MG63 (cell line): ENCODE results near the gene FAM110D. TPM values are rescaled to one million over a fixed set of nuclear protein-coding genes. Genes with fewer than 3 reads are reported as not detected.

Experiments
- DNase-seq: peaks from one replicate; pipeline ENCODE4 v3.0.0-alpha.2; 2020
- H3K27me3 ChIP-seq: fragments of 250-450 bp; sonication (Bioruptor Pico); 2 replicates; pipeline ENCODE4 v1.5.1; 2020; ENCODE audit warnings: mild to moderate bottlenecking, moderate library complexity
- H3K36me3 ChIP-seq: fragments of 250-450 bp; sonication (Bioruptor Pico); 2 replicates; pipeline ENCODE4 v1.5.1; 2020; ENCODE audit warnings: mild to moderate bottlenecking, moderate library complexity
- H3K4me3 ChIP-seq: fragments of 250-450 bp; sonication (Bioruptor Pico); 2 replicates; pipeline ENCODE4 v1.5.1; 2020; ENCODE audit warnings: mild to moderate bottlenecking, moderate library complexity
- H3K9me3 ChIP-seq: fragments of 250-450 bp; sonication (Bioruptor Pico); 2 replicates; pipeline ENCODE4 v1.5.1; 2020; ENCODE audit warnings: mild to moderate bottlenecking, moderate library complexity
- total RNA-seq: library from RNA; depleted of rRNA; stranded (reverse); fragments of >200 nt; shearing (Covaris generic); gene quantifications from 2 replicates; pipeline ENCODE4 v1.2.3, GENCODE V29; 2014; ENCODE audit warnings: low replicate concordance

The FAM110D gene
- total RNA-seq, 1 experiment from 2014 or later: not detected

DNA sequence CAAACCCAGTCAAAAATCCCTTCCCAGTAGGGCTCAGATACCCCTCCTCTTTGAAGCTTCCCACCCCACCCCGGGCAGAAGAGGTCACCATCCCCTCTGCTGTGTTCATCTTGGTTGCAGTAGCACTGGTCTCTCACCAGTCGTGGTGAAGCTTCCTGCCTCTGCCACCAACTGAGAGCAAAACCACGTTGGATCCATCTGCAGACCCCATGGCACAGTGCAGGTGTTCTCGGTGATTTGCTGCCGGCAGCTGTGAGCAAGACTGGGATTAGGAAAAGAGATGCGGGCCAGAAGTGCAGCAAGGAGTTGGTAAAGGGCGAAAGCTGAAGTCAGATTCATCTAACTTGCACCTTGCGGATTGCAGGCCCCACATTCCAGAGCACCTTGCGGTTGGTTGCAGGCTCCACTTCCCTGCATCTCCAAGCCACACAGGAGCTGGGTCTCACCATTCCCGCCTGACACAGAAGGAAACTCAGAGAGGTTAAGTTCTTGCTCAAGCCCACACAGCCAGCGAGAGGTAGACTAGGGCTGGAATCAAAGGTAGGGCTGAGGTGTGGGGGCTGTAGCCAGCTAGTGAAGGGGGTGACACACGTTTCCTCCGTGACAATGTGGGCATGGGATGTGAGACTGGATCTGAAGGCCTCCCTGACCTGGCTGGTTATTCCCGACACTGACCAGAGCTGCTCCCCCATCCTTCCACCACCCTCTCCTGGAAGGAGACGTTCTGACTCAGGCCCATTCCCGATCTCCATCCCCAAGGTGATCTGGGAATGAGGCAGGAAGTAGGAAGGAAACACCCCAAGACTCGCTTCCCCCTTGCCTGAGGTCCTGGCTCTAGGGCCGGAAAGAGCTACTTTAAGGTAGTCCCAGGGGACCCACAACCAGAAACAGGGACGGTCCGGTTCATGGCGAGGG lies 3.3 kb upstream of the FAM110D start:
- Histone ChIP-seq H3K4me3 (no peak overlapping the region), H3K36me3 (no peaks in the 10 kb centered on the region), H3K27me3 (no peaks in the 10 kb centered on the region; the same call in 1 of the 2 replicates), H3K9me3 (no peaks in the 10 kb centered on the region)
- no peak for DNase-seq

DNA sequence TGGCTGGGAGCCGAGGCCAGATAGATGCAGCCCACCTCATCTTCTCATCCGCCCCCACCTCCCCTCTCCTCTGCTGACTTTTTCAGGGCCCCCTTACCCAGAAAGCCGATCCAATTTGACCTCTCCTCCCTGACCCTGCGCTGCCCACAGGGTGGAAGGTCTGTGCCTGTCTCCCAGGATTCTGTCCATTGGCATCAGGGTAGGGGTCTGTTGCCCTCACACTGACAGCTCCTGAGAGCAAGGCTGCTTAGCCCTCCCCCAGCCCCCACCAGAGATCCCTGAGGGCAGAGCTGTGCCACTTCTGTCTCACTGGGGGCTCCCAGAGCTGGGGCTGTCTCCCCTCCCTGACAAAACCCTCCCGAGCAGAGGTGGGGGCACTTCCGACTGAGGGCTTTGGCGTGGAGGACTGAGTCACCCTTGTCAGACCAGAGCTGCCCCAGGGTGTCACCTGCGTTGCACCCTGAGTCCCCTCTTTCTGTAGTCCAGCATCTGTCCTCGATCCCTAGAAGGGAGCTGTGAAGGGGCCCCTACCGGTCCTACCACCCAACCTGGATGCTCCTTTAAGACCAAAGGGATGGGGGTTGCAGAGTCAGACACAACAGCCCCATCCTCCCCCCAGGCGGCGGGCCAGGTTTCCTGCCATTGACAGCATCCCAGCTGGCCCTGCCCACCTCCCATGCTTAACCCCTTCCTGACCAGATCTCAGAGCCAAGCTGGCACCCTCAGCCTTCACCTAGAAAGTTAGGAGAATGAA lies 2.4 kb upstream of the FAM110D start:
- no peaks in the 10 kb centered on the region; the same call in 1 of the 2 replicates for H3K27me3 ChIP-seq
- no peak for DNase-seq
- H3K36me3 ChIP-seq: no peaks in the 10 kb centered on the region
- H3K4me3 ChIP-seq: no peak overlapping the region
- no peaks in the 10 kb centered on the region for H3K9me3 ChIP-seq

DNA sequence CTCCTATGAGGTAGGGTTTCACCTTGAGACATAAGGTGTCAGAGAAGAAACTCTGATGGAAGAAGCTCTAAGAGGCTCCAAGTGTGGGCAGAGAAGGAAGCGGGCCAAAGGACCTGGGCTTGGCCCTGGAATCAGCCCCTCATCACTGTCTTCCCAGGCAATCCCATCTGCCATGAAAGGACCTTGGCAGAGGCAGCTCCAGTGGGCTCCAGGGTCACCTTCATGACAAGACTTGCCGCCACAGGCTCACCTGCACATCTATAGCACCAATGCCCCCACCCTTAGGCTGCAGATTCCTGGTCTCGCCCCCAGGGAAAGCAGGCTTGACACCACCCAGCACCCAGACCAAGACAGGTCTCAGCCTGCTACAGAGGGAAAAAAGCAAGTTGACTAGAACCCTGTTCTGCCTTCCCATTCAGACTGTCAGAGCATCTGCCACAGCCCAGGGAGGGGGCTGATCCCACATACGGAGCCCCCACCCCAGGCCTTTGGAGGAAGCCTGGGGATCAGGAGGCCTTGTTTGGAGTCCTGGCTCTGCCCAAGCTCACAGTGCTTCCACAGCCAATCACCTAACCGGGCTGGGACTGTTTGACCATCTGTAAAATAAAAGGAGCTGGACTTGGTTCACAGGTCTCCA lies 490 bp upstream of the FAM110D start:
- no peak overlapping the region for H3K4me3 ChIP-seq
- H3K9me3 ChIP-seq: no peaks in the 10 kb centered on the region
- no peaks in the 10 kb centered on the region for H3K36me3 ChIP-seq
- DNase-seq: no peak
- no peaks in the 10 kb centered on the region for H3K27me3 ChIP-seq

DNA sequence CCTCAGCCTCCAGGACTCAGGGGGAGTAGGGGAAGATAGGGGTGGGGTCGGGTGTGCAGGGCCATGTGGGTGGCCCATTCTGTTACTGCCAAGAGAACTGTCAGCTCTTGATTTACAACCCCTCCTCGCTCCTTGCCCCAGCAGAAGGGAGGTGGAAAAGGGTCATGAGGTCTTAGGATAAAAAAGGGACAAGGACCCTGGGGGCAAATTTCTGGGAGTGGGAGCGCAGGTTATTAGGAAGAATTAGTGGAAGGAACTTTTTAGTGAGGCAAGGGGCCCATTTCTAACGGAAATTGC lies 812 bp downstream of the FAM110D start:
- no peaks in the 10 kb centered on the region for H3K9me3 ChIP-seq
- no peaks in the 10 kb centered on the region for H3K36me3 ChIP-seq
- H3K4me3 ChIP-seq: no peak overlapping the region
- no peak for DNase-seq
- no peaks in the 10 kb centered on the region for H3K27me3 ChIP-seq

DNA sequence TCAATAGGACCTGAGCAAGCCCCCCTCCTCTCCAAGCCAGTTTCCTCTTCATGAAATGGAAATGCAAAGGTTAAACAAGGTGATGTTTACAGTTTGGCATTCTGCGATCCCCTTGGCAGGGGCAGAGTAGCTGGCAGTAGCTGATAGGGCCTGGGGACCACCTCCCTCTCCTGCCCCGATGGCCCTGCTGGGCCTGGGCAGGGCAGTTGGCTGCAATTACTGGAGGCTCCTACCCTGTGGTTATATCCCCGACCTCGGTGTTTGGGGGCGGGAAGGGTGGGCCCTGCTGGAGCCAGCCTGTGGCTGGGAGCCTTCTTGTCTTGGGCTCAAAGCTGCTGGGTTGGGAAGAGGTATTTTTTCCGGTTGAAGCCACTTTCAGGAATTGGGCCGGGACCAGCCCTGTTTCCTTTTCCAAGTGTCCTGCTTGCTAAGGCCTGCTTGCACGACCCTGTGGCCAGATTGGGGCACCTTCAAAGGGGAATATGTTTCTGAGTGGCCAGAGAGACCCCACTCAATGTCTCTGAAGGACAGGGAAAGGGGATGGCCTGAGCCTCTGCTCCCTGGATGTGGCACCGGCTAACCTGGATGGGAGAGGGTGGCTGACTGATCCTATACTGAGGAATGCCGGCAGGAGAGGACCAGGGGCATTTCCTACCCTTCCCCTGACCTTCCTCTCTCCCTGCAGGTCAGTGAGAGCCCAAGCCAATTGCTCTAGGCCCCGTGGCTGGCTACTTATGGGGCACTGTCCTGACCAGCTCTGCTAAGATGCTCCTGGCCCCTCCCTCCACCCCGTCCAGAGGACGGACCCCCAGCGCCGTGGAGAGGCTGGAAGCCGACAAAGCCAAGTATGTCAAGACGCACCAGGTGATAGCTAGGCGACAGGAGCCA lies 1.9 kb downstream of the FAM110D start:
- H3K4me3 ChIP-seq: no peak overlapping the region
- no peaks in the 10 kb centered on the region for H3K9me3 ChIP-seq
- no peaks in the 10 kb centered on the region for H3K36me3 ChIP-seq
- DNase-seq: no peak
- no peaks in the 10 kb centered on the region for H3K27me3 ChIP-seq

DNA sequence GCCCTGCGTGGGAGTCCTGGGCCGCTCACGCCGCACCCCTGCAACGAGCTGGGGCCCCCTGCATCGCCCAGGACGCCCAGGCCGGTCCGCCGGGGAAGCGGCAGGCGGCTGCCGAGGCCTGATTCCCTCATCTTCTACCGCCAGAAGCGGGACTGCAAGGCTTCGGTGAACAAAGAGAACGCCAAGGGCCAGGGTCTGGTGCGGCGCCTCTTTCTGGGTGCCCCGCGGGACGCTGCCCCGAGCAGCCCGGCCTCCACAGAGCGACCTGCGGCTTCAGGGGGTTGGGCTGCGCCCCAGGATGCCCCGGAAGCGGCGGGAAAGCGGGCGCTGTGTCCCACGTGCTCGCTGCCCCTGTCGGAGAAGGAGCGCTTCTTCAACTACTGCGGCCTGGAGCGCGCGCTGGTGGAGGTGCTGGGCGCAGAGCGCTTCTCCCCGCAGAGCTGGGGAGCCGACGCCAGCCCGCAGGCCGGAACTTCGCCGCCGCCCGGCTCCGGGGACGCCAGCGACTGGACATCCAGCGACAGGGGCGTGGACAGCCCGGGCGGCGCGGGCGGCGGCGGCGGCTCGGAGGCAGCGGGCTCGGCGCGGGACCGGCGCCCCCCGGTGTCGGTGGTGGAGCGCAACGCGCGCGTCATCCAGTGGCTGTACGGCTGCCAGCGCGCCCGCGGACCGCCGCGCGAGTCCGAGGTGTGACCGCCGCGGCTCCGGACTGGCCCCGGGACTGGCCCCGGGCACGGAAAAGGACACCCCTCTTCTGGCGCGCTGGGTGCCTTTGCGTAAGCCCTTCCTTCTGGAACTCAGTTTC lies 2.7 kb downstream of the FAM110D start:
- Histone ChIP-seq H3K4me3 (peak overlapping the region; percentile 37), H3K36me3 (no peaks in the 10 kb centered on the region), H3K27me3 (no peaks in the 10 kb centered on the region), H3K9me3 (no peaks in the 10 kb centered on the region)
- peak; percentile 47 for DNase-seq

DNA sequence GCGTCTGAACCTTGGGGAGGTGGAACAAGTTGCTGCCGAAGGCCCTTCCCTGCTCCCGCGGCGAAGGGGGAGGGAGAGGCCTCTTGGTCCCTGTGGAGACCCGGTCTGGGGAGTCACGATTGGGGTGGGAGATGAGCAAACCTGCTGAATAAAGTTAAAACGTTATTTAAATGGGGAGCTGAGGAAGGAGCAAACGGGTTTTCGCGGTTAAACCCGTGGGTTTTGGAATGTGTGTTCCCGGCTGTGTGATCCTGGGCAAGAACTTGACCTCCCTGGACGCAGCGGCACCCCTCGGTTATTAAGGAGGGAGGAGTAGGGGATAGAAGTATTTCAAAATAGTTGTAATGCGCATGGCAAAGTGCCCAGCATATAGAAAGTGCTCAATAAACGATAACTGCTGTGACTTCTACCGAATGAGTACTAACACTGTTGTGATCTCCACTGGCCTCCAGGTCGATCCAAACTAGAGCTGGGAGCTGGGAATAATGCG lies 3.4 kb downstream of the FAM110D start:
- H3K4me3 ChIP-seq: peak overlapping the region; percentile 37
- no peak for DNase-seq
- no peaks in the 10 kb centered on the region for H3K27me3 ChIP-seq
- H3K36me3 ChIP-seq: no peaks in the 10 kb centered on the region
- no peaks in the 10 kb centered on the region for H3K9me3 ChIP-seq

DNA sequence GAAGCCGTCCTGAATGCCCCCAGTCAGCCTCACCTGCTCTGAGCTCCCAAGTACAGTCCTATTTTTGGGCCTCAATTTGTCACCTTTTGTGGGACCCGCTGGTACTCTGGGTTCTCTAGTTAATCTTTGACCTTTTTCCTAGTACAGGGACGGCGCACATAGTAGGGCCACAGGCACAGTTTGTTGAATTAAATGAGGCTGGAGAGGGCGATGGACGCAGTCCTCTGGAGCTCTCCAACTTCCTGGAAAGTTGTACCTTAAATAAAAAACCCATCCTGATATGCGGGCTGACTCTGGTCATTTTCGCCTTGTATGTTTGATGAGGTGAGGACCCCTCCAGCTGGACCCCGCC lies 4.8 kb downstream of the FAM110D start:
- no peak for DNase-seq
- H3K36me3 ChIP-seq: no peaks in the 10 kb centered on the region
- no peaks in the 10 kb centered on the region for H3K9me3 ChIP-seq
- no peaks in the 10 kb centered on the region for H3K27me3 ChIP-seq
- no peak overlapping the region for H3K4me3 ChIP-seq

DNA sequence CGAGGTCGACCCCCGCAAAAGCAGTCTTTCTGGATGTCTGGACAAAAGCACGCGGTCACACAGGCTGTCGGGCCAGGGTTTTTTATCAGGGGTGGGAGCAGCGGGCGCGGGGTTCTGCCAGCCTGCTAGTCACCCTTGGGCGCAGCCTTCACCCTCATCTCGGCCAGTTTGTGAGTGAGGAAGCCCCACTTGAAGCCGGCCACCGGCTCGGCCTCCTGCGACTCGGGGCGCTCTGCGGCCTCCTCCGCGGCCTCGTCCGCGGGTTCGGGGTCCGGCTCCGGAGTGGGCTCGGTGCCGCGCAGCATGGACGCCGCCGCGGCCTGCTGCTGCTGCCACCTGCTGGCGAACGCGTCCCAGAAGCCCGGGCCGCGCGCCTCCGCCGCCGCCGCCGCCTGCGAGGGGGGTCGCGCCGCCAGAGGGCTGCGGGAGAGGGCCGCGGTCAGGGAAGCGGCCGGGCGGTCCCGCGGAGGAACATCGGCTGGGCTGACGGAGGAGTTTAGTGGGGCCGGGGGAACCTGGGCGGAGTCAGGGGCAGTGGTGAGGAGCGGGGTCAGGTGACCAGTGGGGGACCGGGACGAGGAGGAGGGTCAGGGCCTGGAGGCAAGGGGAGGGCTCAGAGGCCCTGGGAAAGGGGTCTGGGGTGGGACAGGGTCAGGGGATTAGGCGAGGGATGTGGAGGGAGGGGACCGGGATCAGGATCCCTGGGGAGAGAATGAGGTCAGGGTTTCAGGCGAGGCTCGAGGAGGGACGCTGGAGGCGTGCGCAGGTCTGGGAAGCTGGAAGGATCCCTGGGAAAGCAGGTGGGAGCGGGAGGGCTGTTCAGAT lies 5.4 kb downstream of the FAM110D start:
- peak; percentile 34 for DNase-seq
- Histone ChIP-seq H3K27me3 (no peaks in the 10 kb centered on the region), H3K36me3 (no peaks in the 10 kb centered on the region), H3K4me3 (no peak overlapping the region), H3K9me3 (no peaks in the 10 kb centered on the region)

DNA sequence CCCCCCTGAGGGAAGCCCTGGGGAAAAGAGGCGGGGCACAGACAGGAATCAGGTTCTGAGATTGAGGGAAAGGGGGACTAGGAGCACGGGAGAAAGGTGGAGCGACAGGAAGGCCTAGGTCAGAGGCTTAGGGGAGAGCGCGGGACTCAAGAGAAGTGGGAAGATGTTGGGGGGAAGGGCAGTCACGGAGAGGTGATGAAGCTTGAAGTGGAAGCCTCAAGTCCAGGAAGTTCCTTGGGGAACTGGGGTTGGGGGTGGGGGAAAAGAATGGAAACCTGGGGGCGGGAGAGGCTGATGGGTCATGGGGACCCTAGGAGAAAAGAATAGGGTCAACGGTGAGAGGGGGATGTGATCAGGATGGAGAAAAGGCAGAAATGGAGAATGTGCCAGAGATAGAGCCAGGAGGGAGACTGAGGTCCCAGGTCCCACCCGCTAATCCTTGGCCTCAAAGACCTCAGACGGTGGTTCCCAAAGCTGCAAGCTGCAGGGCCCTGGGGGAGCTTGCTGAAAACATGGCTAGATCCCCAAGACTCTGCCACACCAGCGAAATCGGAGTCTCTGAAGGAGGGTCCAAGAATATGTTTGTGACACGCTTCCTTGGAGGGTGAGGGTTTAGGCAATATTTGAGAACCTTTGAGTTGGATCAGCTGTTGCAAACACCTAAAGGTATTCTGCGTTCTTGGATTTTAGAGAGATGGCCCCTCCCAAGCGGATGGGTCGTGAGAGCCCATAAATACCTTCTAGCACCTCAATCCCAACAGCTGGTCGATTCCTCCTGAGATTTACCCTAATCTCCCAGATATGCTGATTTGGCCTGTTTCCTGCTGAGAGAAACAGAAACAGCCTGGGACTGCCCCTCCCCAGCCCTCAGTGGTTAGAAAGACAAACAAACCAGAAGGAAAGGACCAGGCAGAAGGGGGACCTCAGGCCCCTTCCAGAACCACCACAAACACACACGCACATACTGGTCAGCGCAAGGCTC lies 6.3 kb downstream of the FAM110D start:
- no peaks in the 10 kb centered on the region for H3K9me3 ChIP-seq
- no peak for DNase-seq
- no peaks in the 10 kb centered on the region for H3K36me3 ChIP-seq
- no peaks in the 10 kb centered on the region for H3K27me3 ChIP-seq
- H3K4me3 ChIP-seq: no peak overlapping the region

DNA sequence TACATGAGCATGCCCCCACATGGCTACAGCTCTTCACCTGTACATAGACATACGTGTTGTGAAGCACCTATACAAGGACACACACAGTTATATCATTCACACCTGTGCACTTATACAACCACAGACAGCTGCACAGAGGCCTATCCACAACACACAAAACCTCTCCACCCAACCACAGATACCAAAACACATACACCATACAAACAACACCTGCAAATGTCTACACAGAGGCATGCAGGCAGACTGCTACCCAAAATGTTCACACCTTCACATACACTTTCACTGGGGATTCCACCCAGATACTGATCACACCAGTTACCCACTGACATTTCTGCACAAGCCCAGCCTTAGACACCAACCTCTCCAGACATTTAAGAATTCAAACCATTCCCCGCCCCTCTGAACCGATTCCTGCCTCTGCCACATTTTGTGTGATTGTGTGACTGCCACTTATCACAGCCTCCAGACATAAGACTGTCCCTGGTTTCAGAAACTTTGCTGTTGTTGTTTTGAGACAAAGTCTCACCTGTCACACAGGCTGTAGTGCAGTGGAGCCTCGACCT lies 7.9 kb downstream of the FAM110D start:
- Histone ChIP-seq H3K27me3 (no peaks in the 10 kb centered on the region), H3K9me3 (no peaks in the 10 kb centered on the region), H3K4me3 (no peak overlapping the region), H3K36me3 (peaks cover 8% of the 10 kb centered on the region)
- DNase-seq: no peak

DNA sequence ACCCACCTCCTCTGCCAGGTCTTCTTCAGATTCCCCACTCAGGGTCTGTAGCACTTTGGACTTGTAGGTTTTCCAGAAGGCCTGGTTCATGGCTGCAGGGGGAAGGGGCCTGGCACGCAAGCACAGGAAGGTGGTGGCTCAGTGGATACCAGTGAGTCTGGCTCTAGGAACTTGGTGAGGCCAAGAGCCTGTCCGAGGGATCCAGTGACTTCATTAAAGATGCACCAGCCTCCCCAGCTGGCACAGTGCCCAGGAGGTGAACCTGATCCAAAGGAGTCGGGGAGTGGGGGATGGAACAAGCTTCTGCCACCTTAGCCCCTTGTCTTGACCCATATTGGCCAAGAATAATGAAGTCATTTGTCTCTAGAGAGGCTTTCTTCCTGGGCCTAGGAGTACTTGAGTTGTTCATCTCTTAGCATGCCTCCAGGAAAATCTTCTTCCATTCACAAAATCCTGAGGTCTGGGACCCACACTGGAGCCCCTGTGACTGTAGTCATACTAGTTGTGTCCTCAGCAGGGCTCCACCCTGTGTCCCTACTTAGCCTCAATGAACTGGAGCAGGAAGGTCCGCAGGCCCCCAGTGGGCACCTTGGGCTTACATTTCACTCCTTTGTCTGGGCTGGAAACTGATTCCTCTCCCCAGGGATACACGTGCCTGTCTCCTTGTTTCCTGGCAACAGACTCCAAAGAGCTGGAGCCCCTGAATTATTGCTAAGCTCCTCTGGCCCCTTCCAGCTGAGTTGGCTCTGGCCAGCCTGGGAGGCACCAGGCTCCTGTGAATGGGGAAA lies 9.7 kb downstream of the FAM110D start, which contains the start of gene C1orf232:
Gene C1orf232, minus strand, starts transcription at position 554 of the 788 bp plus-strand sequence. Its CDS starts 464 bp downstream, at position 90.
- DNase-seq: no peak
- peaks cover 8% of the 10 kb centered on the region for H3K36me3 ChIP-seq
- H3K4me3 ChIP-seq: peak within 1 kb of the TSS; percentile 95
- H3K27me3 ChIP-seq: no peaks in the 10 kb centered on the region
- H3K9me3 ChIP-seq: no peaks in the 10 kb centered on the region

DNA sequence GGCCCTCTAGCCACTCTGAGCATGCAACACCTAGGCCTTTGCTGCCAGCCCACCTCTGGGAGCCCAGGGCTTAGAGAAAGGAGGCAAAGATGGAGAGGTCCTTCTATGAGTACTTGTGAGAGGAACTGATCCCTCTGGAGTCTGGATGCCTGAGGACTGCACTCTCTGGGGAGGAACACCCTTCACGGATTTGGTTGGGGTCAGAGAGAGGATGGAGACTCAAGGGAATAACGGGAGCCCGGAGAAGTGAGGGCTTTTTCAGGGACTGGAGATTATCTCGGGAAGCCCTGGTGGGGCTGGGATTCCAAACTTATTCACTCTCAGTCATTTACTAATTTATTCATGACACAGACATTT lies 10.3 kb downstream of the FAM110D start:
- peaks cover 8% of the 10 kb centered on the region for H3K36me3 ChIP-seq
- H3K27me3 ChIP-seq: no peaks in the 10 kb centered on the region
- DNase-seq: no peak
- peak overlapping the region; percentile 95 for H3K4me3 ChIP-seq
- H3K9me3 ChIP-seq: no peaks in the 10 kb centered on the region
